ENCODE data around the gene COMMD2.

The COMMD2 gene

GRCh38 chr3:149720918-149721317 lies 31.4 kb downstream of the COMMD2 start:
- no peak overlapping the region for H3K4me3 ChIP-seq (ENCODE audit: low read depth, low read length)
- no peak for TF ChIP-seq CTCF (IDR thresholded peaks at IDR 0.05; ENCODE audit: low read depth, low read length)

GRCh38 chr3:149717391-149718056 lies 34.8 kb downstream of the COMMD2 start:
- TF ChIP-seq CTCF (IDR thresholded peaks at IDR 0.05; ENCODE audit: low read depth, low read length): peak; percentile 54
- H3K4me3 ChIP-seq (ENCODE audit: low read depth, low read length): no peak overlapping the region

- no peak overlapping the region for H3K4me3 ChIP-seq (ENCODE audit: low read depth, low read length)
- no peak for TF ChIP-seq CTCF (IDR thresholded peaks at IDR 0.05; ENCODE audit: low read depth, low read length)
Observed at GRCh38 chr3:149716984-149717383, 35.3 kb downstream of the COMMD2 start.

GRCh38 chr3:149715247-149715646 lies 37.0 kb downstream of the COMMD2 start:
- no peak for TF ChIP-seq CTCF (IDR thresholded peaks at IDR 0.05; ENCODE audit: low read depth, low read length)
- no peak overlapping the region for H3K4me3 ChIP-seq (ENCODE audit: low read depth, low read length)

- TF ChIP-seq CTCF (IDR thresholded peaks at IDR 0.05; ENCODE audit: low read depth, low read length): no peak
- no peak overlapping the region for H3K4me3 ChIP-seq (ENCODE audit: low read depth, low read length)
Observed at GRCh38 chr3:149713730-149714654, 38.3 kb downstream of the COMMD2 start.

- no peak for TF ChIP-seq CTCF (IDR thresholded peaks at IDR 0.05; ENCODE audit: low read depth, low read length)
- no peak overlapping the region for H3K4me3 ChIP-seq (ENCODE audit: low read depth, low read length)
Observed at GRCh38 chr3:149706905-149707304, 45.4 kb downstream of the COMMD2 start.

- TF ChIP-seq CTCF (IDR thresholded peaks at IDR 0.05; ENCODE audit: low read depth, low read length): no peak
- H3K4me3 ChIP-seq (ENCODE audit: low read depth, low read length): no peak overlapping the region
Observed at GRCh38 chr3:149705416-149705815, 46.9 kb downstream of the COMMD2 start.

Data from WI38 (cell line).